Inferior parietal cortex (tissue), 1 donor: ENCODE data around the gene ZNF425.
"Not testable (repeated sequence)": the region's sequence is repeated elsewhere in the genome, so short reads cannot be mapped to it uniquely, and the experiment has no call there.

Experiments used
- DNase-seq: peaks from one replicate; pipeline ENCODE4 v3.0.0-alpha.2; 2016; ENCODE audit errors: extremely low spot score

Gene ZNF425

DNA sequence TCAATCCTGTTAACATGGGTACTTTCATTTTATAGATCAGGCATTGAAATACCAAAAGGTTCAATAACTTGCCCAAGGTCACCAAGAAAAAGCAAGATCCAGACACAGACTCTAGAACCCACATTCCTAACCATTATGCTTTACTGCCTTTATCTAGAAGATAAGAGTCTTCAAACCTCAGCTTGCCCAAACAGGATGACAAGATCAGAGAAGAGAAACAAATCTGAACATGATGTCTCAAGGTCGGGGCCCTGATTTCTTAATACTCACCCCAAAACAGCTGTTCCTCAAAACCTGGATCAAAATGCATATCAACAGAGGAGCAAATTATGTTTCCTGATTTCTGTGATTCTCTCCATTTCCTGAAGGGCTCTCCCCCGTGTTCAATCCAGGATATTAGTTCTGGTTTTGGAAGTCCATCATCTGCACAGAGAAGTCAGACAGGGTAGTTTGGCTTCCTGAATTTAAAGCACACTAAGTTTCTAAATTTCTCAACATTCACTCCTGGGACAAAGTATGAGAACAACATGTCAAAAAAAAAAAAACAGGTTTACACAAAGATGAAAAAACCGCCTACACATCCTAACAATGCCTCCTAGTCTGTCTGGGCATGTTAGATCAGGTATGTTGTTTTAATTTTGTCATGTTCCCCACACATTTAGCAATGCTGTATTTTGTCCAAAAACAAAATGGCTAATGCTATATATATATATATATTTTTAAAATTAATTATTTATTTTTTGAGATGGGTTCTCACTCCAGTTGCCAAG is 51.8 kb downstream of the ZNF425 start:
- DNase-seq = no peak

DNA sequence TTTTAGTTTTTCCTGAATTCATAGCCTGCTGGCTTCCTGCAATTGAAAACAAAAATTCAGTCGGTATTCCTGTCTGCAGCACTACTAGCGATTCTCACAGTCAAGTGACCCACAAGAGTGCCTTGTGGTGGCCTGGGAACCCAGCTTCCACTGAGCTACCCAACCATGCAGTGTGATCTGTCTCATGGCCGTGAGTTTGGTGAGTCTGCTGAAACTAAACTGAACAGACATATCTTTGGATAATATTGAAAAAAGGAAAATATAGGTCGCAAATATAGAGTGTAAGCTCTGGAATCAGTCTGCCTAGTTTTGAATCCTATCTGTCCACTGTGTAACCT is 53.7 kb downstream of the ZNF425 start:
- DNase-seq = no peak

DNA sequence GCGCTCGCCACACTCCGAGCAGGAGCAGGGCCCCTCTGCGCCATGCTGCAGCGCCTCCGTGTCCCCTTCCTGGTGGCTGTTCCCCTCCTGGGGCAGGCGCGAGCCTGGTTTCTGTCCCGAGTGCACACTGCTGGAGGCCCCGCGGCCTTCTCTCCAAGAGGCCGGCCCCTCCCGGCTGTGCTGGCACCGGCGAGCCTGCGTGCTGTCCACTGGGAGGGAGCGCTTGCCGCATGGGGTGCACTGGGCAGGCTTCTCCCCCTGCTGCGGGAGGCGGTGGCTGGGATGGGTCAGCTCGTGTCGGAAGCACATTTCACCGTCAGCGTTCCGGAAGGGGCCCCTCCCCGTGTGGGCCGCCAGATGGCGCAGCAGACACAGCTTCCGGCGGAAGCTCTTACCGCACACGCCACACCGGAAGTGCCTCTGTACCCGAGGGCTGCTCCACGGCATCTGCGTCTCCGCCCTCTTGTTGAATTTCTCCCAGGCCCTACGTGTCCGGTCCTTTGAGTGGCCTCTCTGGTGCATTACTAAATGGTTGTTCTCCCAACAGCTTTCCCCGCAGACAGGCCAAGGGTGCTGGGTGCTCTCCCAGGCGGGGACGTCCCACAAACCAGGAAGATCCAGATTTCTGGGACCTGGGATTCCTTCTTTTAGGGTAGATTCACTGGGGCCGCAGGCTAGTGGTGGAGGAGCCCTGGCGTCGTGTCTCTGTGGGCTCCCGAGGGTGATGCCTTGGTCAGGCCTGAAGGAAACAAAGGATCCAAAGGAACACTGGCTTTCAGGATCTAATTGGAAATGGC is 54.3 kb downstream of the ZNF425 start:
- no peak for DNase-seq

DNA sequence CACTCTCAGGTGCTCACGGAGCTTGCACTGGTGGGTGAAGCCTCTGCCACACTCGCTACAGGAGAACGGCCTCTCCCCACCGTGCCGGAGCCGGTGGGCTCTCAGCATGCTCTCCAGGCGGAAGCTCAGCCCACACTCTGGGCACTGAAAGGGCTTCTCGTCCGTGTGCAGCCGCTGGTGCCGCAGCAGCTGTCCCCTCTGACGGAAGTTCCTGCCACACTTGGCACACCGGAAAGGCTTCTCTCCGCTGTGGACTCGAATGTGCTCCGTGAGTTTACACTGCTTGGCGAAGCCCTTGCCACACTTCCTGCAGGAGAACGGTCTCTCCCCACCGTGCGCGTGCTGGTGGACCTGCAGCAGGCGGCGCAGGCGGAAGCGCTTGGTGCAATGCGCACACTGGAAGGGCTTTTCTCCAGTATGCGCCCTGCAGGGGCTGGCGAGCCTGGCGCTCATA is 54.9 kb downstream of the ZNF425 start:
- no peak for DNase-seq

DNA sequence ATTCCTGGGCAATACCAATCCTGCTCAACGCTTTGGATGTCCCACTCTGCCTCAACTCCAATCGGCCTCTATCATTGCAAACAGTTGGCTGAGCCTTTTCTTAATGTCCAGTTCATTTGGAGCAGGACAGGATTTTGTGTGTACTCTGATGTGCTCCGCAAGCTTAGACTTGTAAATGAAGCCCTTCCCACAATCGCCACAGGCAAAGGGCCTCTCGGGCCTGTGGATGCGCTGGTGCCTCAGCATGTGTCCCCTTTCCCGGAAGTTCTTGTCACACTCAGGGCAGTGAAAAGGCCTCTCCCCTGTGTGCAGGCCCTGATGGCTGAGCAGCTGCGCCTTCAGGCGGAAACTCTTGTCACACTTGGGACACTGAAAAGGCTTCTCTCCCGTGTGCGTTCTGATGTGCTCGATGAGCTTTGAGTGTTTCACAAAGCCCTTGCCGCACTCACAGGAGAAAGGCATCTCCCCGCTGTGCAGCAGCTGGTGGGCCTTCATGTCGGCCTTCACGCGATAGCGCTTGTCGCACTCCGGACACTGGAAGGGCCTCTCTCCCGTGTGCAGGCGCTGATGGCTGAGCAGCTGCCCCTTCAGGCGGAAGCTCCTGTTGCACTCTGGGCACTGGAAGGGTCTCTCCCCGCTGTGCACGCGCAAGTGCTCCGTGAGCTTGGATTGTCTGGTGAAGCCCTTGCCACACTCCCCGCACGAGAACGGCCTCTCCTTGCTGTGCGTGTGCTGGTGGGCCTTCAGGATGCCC is 55.6 kb downstream of the ZNF425 start:
- no peak for DNase-seq

DNA sequence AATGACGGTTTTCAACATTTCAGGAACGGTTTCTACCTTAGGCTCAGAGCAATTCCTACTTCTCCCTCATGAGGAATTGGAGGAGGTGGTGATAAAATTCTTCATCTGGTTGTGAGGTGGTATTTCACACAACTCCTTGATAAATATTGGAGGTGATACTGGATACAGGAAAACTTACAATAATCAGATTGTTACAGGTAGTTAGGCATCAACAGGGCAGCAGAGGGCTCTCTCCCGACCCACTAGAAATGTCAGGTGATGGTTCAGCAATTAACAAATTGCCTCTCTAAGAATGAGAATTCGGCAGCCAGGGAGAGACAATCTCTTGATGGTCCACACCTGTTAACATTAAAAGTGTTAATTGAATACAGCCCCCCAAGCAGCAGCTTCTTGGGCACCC is 58.3 kb downstream of the ZNF425 start:
- DNase-seq = no peak

DNA sequence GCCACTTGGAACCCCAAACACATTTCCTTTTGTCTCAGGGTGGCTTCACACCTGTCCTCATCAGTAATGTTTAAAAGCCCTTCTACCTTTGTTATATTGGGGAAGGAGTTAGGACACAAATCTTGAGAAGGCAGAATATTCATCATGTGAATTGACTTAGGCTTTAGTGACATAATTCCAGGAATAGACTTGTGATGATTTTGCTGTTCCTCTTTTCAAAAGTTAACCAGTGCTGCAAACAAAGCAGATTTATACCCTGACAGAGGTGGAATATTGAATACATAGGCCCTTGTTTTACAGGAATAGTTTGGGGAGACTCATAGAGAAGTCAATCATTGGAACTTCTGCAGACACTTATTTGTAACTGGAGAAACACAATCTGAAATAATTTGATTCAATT is 62.6 kb downstream of the ZNF425 start:
- DNase-seq = no peak

DNA sequence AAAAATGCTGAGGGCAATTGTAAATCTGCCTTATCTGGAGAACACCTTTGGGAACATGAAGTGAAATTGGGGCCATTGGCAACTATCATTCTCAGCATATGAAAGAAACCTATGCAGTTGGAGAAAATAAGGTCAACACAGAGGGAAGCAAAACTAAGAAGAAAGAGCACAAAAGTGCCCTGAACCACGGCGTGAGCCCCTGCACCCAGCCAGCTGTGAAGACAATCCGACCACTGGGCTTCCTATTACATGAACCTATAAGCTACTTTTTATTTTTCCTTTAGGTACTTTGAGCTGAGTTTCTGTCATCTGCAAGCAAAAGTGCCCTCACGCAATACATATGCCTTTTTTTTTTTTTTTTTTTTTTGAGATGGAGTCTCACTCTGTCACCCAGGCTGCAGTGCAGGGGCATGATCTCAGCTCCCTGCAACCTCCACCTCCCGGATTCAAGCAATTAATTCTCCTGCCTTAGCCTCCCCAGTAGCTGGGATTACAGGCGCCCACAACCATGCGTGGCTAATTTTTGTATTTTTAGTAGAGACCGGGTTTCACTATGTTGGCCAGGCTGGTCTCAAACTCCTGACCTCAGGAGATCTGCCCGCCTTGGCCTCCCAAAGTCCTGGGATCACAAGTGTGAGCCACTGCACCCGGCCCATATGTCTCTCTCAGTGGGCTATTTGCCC is 63.8 kb downstream of the ZNF425 start:
- not testable (repeated sequence) for DNase-seq

DNA sequence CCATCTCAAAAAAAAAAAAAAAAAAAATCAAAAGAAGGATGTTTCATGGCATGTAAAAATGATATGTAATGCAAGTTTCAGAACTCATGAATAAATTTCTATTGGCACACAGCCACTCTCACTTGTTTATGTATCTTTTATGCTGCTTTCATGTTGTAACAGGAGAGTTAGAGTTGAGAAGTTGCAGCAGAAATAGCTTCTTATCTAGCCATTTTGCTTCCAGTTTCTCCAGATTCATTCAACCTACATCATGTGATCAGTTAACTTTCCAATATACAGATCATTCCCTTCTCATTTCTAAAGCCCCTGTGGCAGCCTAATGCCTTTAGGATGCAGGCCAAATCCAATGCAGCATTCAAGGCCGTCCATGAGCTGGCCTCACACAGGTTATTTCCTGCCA is 66.0 kb downstream of the ZNF425 start:
- DNase-seq = no peak

DNA sequence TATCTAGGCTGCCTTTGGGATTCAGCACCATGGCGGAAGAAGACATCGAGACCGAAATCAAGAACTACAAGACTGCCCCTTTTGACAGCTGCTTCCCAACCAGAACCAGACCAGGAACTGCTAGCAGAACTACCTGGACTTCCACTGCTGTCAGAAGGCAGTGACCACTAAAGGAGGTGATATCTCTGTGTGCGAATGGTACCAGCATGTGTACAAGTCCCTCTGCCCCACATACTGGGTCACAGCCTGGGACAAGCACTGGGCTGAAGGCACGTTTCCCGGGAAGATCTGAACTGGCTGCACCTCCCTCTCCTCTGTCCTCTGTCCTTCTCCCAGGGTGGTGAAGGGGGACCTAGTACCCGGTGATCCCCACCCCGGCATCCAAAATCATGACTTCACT is 72.2 kb downstream of the ZNF425 start:
- no peak for DNase-seq

DNA sequence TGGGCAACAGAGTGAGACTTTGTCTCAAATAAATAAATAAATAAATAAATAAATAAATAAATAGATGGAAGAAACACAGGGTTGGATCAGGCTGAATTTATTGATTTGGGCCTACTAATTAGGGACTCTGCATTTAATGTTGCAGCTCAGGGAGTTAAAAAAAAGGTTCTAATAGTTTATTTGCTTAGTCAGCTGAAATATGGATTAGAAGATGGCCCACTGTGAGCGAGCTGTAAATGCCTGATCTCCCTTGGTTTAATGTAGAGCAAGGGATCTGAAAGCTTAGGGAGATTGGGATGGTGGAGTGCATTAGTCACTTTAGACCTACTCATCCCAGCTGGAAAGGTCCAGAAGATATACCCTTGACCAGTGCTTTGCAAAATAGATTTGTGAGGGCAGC is 72.7 kb downstream of the ZNF425 start:
- no peak for DNase-seq
